Measurements from ENCODE around the gene MRPS24. TPM values are rescaled to one million over a fixed set of nuclear protein-coding genes. Genes with fewer than 3 reads are reported as not detected.

The MRPS24 gene
- total RNA-seq: 82.7 and 88.0 TPM in 2 replicates

DNA sequence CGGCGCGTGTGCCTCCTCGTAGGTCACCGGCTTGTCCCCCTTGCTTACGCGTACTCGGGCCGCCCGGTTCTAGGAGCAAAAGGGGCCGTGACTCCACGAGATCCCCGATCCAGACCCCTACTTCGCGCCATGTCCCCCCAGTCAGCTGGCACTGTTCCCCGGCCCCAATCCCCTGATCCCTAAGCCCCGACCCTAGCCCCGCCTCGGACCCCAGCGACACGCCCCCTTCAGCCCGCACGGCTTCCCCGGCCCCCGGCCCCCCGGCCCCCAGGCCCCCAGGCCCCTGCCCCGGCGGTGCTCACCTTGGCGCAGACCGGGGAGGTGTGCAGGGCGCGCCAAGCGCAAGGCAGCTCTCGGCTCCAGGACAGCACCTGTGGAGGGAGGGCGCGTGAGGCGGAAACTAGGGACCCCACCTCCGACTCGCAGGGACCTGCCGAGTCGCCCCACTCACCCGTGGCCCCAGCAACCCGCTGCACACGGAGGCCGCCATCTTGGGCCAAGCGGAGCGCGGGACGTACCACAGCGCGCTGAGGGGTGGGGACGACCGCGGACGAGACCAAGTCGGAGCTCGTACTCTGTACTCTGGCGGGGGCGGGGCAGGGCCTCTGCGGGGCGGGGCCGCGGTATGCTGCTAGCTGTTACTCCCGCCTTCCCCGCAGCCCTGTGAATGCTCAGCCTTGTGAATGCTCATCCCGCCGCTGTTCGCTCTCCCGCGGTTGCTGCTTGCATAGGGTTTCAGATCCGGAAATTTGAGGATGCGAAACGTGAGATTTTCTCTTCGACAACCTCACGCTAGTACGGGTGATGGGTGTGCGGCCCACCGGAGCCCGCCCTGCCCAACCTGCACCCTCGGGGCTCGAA lies at the start of gene MRPS24:
Gene MRPS24, minus strand, starts transcription at position 512 of the 861 bp plus-strand sequence. Its CDS starts 22 bp downstream, at position 490.

DNA sequence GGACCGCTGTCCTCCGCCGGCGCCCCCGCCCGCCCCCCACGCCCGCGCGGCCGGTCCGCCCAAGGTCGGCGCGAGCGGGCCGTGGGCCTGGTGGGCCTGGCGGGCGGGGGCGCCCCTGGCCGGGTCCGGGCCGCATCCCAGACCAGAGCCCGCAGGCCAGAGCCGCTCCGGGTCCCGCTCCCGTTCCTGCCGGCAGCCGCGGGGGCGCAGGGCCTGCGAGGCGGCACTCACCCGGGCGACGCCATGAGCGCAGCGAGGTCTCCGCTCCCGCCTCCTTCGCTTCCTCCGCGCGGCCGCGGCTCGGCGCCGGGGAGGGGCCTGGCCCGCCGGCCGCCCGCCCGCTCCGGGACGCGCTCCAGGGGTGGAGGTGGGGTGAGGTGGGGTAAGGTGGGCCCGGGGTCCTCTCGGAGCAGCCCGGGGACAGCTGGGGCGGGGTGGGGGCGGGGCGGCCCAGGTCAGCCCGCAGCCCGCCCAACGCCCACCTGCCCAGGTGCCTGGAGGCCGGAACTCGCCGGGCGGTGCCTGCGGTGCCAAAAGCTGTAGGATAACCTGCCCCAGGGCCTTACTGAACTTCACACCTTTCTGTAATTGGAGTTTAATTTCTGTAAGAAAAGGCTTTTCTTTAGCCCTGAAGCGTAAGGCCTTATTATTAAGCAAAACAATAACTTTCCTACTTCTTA lies 37.2 kb upstream of the MRPS24 start, which contains the start of gene URGCP:
Gene URGCP, minus strand, starts transcription at position 266 of the 680 bp plus-strand sequence. Its CDS starts 21 bp downstream, at position 245.

Small RNA genes within 50 kb of the gene (small RNA-seq; reads per million reads assigned to genes)
- gene MRPS24: not detected

Other genes starting within 250 kb of the MRPS24 start
- gene COA1, start 140.0 kb downstream of the MRPS24 start, total RNA-seq: 40.6 and 43.8 TPM in 2 replicates
- gene BLVRA, start 110.8 kb downstream of the MRPS24 start, total RNA-seq: 31.0 and 36.3 TPM in 2 replicates
- gene URGCP, start 37.1 kb upstream of the MRPS24 start, total RNA-seq: 28.9 and 37.1 TPM in 2 replicates
- 17.6 and 22.9 TPM in 2 replicates for gene UBE2D4, start 56.9 kb upstream of the MRPS24 start, total RNA-seq
- not detected in 2 replicates for gene SPDYE1, start 128.4 kb upstream of the MRPS24 start, total RNA-seq
- gene DBNL, start 175.2 kb upstream of the MRPS24 start, total RNA-seq: 108 TPM in 2 replicates
- gene PGAM2, start 196.1 kb upstream of the MRPS24 start, total RNA-seq: 0.32 and 0.65 TPM in 2 replicates
- gene POLM, start 213.0 kb upstream of the MRPS24 start, total RNA-seq: 14.9 and 24.2 TPM in 2 replicates
- 139 and 216 TPM in 2 replicates for gene AEBP1, start 234.8 kb upstream of the MRPS24 start, total RNA-seq

Measured in articular chondrocyte of knee joint (primary cell).